Stimulated activated CD8-positive, alpha-beta memory T cell treated with anti-CD3 and anti-CD28 coated beads, Interleukin-15, amount 100 ng/mL, for 1 hour (primary cell): Measurements from ENCODE around the gene PIEZO1.

ENCODE experiments used
- DNase-seq: peaks from one replicate; pipeline ENCODE4 v3.0.0-alpha.2; 2020; ENCODE audit warnings: low read depth

Gene PIEZO1

GRCh38 chr16:88733630-88734360 lies 51.2 kb downstream of the PIEZO1 start:
- DNase-seq, result no peak

GRCh38 chr16:88732961-88733294 lies 52.1 kb downstream of the PIEZO1 start:
- no peak for DNase-seq

GRCh38 chr16:88732172-88732960 lies 52.7 kb downstream of the PIEZO1 start:
- DNase-seq, result no peak

- DNase-seq, result no peak
These were observed 53.3 kb downstream of the PIEZO1 start for GRCh38 chr16:88731699-88732098.

GRCh38 chr16:88730632-88731607 lies 54.1 kb downstream of the PIEZO1 start:
- DNase-seq, result no peak

GRCh38 chr16:88727871-88728270 lies 57.1 kb downstream of the PIEZO1 start:
- DNase-seq, result no peak

GRCh38 chr16:88726981-88727380 lies 58.0 kb downstream of the PIEZO1 start:
- no peak for DNase-seq

- DNase-seq, result no peak
These were observed 58.6 kb downstream of the PIEZO1 start for GRCh38 chr16:88726408-88726749.

GRCh38 chr16:88725609-88726407 lies 59.2 kb downstream of the PIEZO1 start:
- no peak for DNase-seq

GRCh38 chr16:88724855-88725555 lies 60.0 kb downstream of the PIEZO1 start:
- DNase-seq, result no peak

- no peak for DNase-seq
These were observed 61.1 kb downstream of the PIEZO1 start for GRCh38 chr16:88723911-88724310.

GRCh38 chr16:88723507-88723887 lies 61.5 kb downstream of the PIEZO1 start:
- no peak for DNase-seq

- no peak for DNase-seq
These were observed 62.1 kb downstream of the PIEZO1 start for GRCh38 chr16:88722784-88723506.

GRCh38 chr16:88721815-88722755 lies 62.9 kb downstream of the PIEZO1 start:
- no peak for DNase-seq

GRCh38 chr16:88721236-88721635 lies 63.8 kb downstream of the PIEZO1 start:
- no peak for DNase-seq

GRCh38 chr16:88720396-88720970 lies 64.5 kb downstream of the PIEZO1 start:
- DNase-seq, result no peak

GRCh38 chr16:88719933-88720296 lies 65.1 kb downstream of the PIEZO1 start:
- DNase-seq, result no peak

- no peak for DNase-seq
These were observed 65.6 kb downstream of the PIEZO1 start for GRCh38 chr16:88719267-88719932.
